Activated gamma-delta T cell (primary cell): ENCODE data around the gene PDLIM7.
A peak's percentile ranks its signal among the peaks of the same experiment; 100 is the strongest.

ENCODE experiments used
- DNase-seq: peaks from one replicate; lab custom pipeline; 2025; lab: John Stamatoyannopoulos, UW

Gene PDLIM7

DNA sequence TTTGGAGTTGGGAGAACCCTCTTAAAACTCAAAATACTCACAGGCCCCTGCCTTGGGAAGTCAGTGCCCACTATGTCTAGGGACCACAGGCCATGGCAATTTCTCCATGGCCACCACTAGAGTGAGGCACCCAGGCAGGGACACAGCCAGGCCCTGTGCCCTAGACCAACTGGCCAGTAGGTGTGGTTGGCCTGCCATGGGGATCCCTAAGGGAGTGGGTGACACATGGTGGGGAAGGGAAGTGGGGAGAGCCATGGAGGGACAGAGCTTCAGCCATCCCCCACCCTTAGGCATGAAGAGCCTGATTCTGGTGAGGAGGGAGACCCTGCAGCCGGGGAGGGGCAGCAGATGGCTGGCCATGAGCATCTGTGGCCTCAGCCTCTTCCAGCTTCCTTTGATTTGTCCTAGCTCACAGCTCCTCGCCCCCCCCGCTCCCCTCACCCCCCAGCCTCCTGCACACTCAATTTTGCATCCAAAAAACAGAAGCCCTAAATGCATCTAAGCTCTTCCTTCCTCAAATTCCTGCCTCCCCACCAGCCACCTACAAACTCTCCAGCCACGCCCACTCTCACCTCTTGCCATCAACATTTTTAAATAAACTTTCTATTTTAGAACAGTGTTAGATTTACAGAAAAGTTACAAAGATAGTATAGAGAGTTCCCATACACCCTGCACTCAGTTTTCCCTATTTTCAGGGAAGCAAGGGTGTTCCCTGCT lies 22.4 kb downstream of the PDLIM7 start:
- DNase-seq: no peak

DNA sequence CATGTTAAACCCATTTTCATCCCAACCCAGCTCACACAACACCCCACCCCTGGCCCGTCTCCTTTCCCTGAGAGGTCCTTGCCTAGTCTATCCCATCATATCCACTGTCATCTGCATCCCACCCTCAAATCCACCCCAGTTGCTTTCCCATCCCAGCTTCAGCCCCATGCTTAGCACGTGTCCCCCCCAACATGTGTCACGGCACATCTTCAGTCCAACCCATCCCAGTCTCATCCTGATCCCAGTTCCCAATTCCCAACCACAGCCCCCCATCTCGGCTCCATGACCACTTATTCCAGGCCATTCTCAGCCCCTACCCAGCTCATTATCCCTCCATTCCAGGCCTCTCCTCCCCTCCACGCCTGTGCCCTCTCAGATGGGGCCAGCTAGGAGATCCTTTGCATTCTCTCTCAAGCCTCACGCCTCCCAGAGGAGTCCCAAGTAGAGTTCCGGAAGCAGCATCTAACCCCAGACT lies 23.4 kb downstream of the PDLIM7 start:
- DNase-seq: no peak

GRCh38 chr5:177473443-177474001 lies 23.9 kb downstream of the PDLIM7 start, which contains the start of gene DBN1:
DBN1 (minus strand) TSS chr5:177473634; CDS start chr5:177473521, 113 bp downstream.
- no peak for DNase-seq

- DNase-seq: peak; percentile 50
Observed at GRCh38 chr5:177472460-177473442, 24.7 kb downstream of the PDLIM7 start.

- no peak for DNase-seq
Observed at GRCh38 chr5:177471610-177472356, 25.6 kb downstream of the PDLIM7 start.

DNA sequence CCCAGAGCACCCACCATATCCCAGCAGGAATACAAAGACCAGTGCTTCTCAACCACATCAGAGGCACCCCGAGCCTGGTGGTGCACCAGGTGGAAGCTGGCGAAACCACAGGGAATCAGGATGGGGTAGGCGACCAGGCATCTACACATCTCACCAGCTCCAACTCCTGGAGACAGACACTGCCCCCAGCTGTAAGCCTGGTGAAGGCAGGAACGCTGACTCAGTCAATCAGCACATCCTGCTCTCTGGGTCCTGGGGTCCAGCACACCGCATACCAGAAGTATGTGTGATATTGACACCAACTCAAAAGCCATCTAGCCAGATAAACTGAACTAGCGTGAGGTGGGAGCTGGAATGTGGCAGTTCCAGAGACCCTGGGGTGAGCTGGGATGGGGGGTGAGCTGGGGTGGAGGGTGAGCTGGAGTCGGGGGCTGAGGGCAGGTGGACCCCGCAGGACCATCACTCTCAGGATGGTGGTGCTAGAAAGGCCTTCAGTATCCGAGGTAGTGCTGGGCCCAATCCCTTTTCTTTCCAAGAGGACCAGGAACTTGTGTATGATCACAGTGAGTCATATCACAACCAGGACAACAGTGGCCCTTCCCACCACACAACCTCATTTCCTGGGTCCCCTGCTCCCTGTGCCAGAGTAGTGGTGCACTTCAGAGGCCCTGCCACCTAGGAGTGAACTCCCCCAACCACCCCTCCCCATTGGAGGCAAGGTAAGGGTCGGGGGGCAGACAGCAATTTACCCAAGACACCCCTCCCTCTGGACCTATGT lies 26.5 kb downstream of the PDLIM7 start:
- DNase-seq: no peak

GRCh38 chr5:177469750-177470525 lies 27.5 kb downstream of the PDLIM7 start:
- DNase-seq: no peak

DNA sequence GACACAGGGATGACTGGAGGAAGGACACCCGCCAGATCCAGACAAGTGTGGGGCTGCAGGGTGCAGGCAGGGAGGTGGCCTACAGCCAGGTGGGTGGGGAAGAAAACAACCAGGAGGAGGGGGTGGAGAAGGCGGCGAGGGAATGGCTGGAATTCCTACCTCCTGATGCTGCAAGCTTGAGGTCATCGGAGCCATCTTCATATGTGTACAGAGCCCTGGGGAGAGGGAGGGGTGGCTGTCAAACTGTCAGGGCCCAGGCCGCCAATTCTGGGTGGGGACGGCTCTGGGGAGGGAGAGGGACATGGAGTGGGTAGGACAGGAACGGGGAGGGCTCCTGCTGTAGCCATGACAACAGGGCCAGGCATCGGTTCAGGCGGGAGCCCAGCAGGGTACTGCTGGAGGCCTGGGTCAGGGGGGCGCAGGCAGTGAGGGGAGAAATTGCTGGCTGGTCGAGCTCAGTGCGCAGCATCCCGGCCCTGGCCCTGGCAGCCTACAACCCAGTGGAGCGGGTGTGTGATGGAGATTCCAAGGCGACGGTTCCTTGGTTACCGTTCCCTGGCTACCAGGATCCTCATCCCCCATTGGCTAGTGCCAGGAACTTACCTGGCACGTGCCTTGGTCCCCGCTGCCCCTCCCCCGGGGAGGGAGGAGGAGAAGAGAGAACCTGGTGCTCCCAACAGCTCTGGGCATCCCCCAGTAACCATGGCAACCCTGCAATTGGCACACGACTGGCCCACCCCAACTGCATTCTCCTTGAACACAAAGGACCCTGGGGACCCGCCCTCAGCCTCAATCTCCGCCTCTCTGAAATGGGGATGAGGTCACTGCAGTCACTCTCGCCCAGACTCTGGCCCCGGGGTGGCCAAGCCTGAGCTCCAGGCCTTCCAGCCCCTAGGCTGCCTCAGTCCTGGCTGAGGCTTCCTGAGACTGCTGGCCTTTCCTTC lies 28.4 kb downstream of the PDLIM7 start:
- no peak for DNase-seq

DNA sequence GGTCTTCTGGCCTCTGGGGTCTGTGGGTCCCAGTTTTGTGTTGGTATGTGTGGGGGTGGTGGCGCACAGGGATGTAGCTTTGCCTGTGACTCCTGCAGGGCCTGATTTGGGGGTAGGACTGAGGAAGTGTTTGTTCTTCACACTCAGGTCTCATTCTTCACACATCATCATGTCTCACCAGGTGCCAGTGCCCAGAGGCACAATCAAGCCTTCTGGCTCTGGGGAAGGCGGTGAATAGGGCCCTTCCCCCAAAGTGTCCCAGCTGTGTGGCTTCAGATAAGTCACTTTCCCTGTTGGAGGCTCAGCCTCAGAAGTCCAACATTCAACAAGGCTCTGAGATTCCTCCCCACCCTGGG lies 29.1 kb downstream of the PDLIM7 start:
- DNase-seq: no peak

DNA sequence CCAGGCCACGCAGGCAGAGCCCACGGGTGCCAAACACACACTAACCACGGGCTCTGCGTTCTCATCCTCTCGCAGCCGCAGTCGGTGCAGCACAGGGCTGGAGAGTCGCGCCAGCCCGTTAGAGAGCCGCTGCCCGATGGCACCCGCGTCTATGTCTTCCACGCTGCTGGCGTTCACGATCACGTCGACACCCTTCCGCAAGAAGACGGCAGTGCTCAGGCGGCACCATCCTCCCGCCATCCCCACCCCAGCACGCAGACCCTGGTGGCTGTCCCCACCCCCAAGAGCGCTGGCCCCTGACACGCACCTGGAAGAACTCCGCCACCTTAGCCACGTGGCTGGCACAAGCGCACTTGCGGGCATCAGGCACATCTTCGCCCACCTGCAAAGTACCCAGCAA lies 30.0 kb downstream of the PDLIM7 start:
- DNase-seq: no peak

DNA sequence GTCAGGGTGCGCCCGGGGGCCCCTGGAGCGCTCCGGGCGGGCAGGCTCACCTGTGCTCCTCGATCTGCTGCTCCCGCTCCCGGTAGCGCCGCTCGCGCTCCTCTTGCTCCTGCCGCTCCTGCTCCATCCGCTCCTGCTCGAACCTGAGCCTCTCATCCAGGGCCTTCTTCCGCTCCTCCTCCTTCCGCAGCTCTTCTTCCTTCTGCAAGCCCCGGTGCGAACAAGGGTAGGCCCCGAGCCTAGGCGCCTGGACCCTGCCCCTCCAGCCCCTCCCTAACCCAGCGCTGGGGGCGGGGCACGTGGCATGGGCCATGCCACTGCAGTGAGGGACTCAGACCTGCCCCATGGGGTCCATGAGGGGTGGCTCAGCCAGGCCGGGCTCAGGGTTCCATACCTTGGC lies 30.5 kb downstream of the PDLIM7 start:
- DNase-seq: no peak

- DNase-seq: no peak
Observed at GRCh38 chr5:177465044-177465443, 32.4 kb downstream of the PDLIM7 start.

GRCh38 chr5:177462021-177462670 lies 35.3 kb downstream of the PDLIM7 start:
- no peak for DNase-seq

GRCh38 chr5:177459819-177460628 lies 37.4 kb downstream of the PDLIM7 start:
- DNase-seq: no peak

GRCh38 chr5:177459357-177459756 lies 38.0 kb downstream of the PDLIM7 start:
- DNase-seq: no peak

DNA sequence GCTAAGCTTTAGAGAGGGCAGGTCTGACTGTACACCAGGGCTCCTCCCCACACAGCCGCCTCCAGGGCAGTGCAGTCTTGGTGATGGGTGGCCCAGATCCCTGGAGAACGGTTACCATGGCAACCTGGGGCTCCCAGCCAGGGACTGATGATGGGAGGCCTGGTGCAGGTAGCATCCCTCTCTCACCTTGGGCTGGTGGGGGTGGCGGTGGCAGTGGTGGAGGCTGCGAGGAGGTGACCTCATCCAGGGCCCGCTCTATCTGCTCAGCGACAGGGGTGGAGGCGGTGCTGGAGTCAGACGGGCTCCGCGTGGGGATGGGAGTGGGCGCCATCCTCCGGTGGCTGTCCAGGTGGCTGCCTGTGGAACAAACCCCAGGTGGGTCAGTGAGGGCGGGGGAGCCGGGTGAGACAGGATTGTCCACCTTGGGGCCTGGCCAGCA lies 38.5 kb downstream of the PDLIM7 start:
- no peak for DNase-seq

- no peak for DNase-seq
Observed at GRCh38 chr5:177457852-177458681, 39.3 kb downstream of the PDLIM7 start.
